GM19035 (cell line): ENCODE data around the gene FZD7.

Source experiments
- ATAC-seq: cut with Tn5 transposase; IDR thresholded peaks from one replicate; pipeline ENCODE4 v1.9.1; 2021; ENCODE audit not compliant: unreplicated experiment

FZD7 gene

GRCh38 chr2:202009581-202009980 lies 24.1 kb upstream of the FZD7 start:
- ATAC-seq: no peak

- no peak for ATAC-seq
These were observed 19.3 kb upstream of the FZD7 start for GRCh38 chr2:202014318-202014717.

GRCh38 chr2:202014759-202015211 lies 18.9 kb upstream of the FZD7 start:
- no peak for ATAC-seq

- no peak for ATAC-seq
These were observed 18.2 kb upstream of the FZD7 start for GRCh38 chr2:202015471-202015870.

- ATAC-seq: no peak
These were observed 17.0 kb upstream of the FZD7 start for GRCh38 chr2:202016579-202017227.

GRCh38 chr2:202017940-202018339 lies 15.7 kb upstream of the FZD7 start:
- ATAC-seq: no peak

GRCh38 chr2:202018950-202019349 lies 14.7 kb upstream of the FZD7 start:
- ATAC-seq: no peak

- no peak for ATAC-seq
These were observed 13.8 kb upstream of the FZD7 start for GRCh38 chr2:202019689-202020450.

- ATAC-seq: no peak
These were observed 10.9 kb upstream of the FZD7 start for GRCh38 chr2:202022755-202023154.

- ATAC-seq: no peak
These were observed 10.3 kb upstream of the FZD7 start for GRCh38 chr2:202023198-202023903.

GRCh38 chr2:202023904-202024266 lies 9.8 kb upstream of the FZD7 start:
- ATAC-seq: no peak

- ATAC-seq: no peak
These were observed 8.8 kb upstream of the FZD7 start for GRCh38 chr2:202024871-202025270.

GRCh38 chr2:202025816-202026215 lies 7.8 kb upstream of the FZD7 start:
- no peak for ATAC-seq

- ATAC-seq: no peak
These were observed 7.1 kb upstream of the FZD7 start for GRCh38 chr2:202026507-202026906.

GRCh38 chr2:202030691-202031090 lies 3.0 kb upstream of the FZD7 start:
- no peak for ATAC-seq

GRCh38 chr2:202031246-202031951 lies 2.3 kb upstream of the FZD7 start:
- ATAC-seq: no peak

GRCh38 chr2:202032846-202033316 lies 774 bp upstream of the FZD7 start:
- ATAC-seq: peak; percentile 7

- ATAC-seq: peak; percentile 15
These were observed 814 bp downstream of the FZD7 start for GRCh38 chr2:202034249-202035088.

- ATAC-seq: no peak
These were observed 1.7 kb downstream of the FZD7 start for GRCh38 chr2:202035089-202035940.
